ENCODE measurements around the gene CDAN1. TPM values are rescaled to one million over a fixed set of nuclear protein-coding genes. Genes with fewer than 3 reads are reported as not detected.

CDAN1 gene
- total and polyA plus RNA-seq, 2 of the 4 experiments (the other 2 are of a cell fraction) = 4.7 to 5.6 TPM

DNA sequence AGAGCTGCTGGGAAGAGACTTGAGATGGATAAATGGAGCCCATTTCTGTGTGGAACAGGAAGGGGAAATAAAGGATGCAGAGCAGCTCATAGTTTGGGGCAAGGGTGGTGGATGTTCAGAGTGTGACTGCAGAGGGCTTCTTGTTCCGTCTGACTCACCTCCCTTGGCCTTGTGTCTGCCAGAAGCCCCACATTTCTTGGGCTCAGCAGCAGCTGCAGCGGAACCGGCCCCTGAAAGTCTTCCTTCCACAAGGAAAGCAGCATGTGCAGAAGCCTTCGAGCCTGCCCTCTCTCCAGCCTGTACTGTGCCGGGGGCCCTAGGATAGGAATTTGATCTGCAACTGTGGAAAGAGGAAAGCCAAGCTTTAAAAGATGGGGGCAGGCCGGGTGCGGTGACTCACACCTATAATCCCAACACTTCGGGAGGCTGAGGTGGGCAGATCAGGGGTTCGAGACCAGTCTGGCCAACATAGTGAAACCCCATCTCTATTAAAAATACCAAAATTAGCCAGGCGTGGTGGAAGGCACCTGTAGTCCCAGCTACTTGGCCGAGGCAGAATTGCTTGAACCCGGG lies 11.5 kb downstream of the CDAN1 start:
- intact Hi-C loops (cut with micrococcal nuclease) = no loop called here
- TF ChIP-seq MXI1 (IDR thresholded peaks at IDR 0.05; ENCODE audit: borderline replicate concordance, low read depth, low read length) (no peak), NFE2L2 (IDR thresholded peaks at IDR 0.05; ENCODE audit: low read depth, low read length) (no peak), BHLHE40 (IDR thresholded peaks at IDR 0.05; ENCODE audit: low read depth, low read length) (no peak), RFX5 (IDR thresholded peaks at IDR 0.05; ENCODE audit: low read depth, low read length) (no peak), RAD21 (IDR thresholded peaks at IDR 0.05; ENCODE audit: low read length) (no peak), MAFK (IDR thresholded peaks at IDR 0.05; ENCODE audit: low read depth, low read length) (no peak)
- TF ChIP-seq, protein P1, sequence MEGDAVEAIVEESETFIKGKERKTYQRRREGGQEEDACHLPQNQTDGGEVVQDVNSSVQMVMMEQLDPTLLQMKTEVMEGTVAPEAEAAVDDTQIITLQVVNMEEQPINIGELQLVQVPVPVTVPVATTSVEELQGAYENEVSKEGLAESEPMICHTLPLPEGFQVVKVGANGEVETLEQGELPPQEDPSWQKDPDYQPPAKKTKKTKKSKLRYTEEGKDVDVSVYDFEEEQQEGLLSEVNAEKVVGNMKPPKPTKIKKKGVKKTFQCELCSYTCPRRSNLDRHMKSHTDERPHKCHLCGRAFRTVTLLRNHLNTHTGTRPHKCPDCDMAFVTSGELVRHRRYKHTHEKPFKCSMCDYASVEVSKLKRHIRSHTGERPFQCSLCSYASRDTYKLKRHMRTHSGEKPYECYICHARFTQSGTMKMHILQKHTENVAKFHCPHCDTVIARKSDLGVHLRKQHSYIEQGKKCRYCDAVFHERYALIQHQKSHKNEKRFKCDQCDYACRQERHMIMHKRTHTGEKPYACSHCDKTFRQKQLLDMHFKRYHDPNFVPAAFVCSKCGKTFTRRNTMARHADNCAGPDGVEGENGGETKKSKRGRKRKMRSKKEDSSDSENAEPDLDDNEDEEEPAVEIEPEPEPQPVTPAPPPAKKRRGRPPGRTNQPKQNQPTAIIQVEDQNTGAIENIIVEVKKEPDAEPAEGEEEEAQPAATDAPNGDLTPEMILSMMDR (conservative IDR thresholded peaks at IDR 0.05; ENCODE audit: low read depth, low read length) = no peak
- no peak overlapping the region for H2BK20ac ChIP-seq (ENCODE audit: low read depth, low read length)
- no peaks in the 10 kb centered on the region; the same call in 1 of the 2 replicates for H4K20me1 ChIP-seq (ENCODE audit: insufficient read depth, low read length)
- DNase-seq (no peak), ATAC-seq (ENCODE audit: low read depth) (no peak; the same call in 1 of the 2 replicates)
- H3K4me2 ChIP-seq (ENCODE audit: low read depth, low read length) = no peak overlapping the region
- in situ Hi-C loops (cut with MboI; ENCODE audit: low sequenced_read_pairs) = no loop called here
- H2BK120ac ChIP-seq (ENCODE audit: low read depth, low read length) = no peak overlapping the region
- H3K9me3 ChIP-seq (ENCODE audit: control insufficient read depth, insufficient read depth, low read length) = no peaks in the 10 kb centered on the region
- no peak overlapping the region for H2BK5ac ChIP-seq (ENCODE audit: low read depth, low read length, poor library complexity, severe bottlenecking)
- no peak overlapping the region for H2AFZ ChIP-seq (replicated peaks; ENCODE audit: low read length, poor library complexity)
- H4K5ac ChIP-seq (ENCODE audit: low read depth, low read length) = no peak overlapping the region
- no peak overlapping the region for H3K27ac ChIP-seq (ENCODE audit: insufficient read depth, low read length)
- no peak overlapping the region for H3K9ac ChIP-seq (ENCODE audit: low read depth, low read length)
- H3K9me1 ChIP-seq (ENCODE audit: insufficient read depth, low read length) = no peaks in the 10 kb centered on the region
- ChIA-PET CTCF (no interaction called here), POLR2A (ENCODE audit: unreplicated experiment) (no interaction called here)
- H3K79me1 ChIP-seq (ENCODE audit: low read depth in 1 of 2, low read length in 2 of 2) = peaks cover 0 to 9% of the 10 kb centered on the region in 2 experiments; a peak in 1 of 4 replicates
- H4K91ac ChIP-seq (ENCODE audit: insufficient read depth, low read depth, low read length) = no peak overlapping the region
- no peak overlapping the region for H3K23ac ChIP-seq (ENCODE audit: low read depth, low read length)
- no peak overlapping the region for H3K18ac ChIP-seq (ENCODE audit: low read depth, low read length)
- H2AK9ac ChIP-seq (replicated peaks; ENCODE audit: low read depth, low read length, poor library complexity) = no peak overlapping the region
- 100% methylated on average over 2 of the region's 12 CpGs; no CpG with 5 or more reads in 1 of the 2 experiments for WGBS, 2 experiments (ENCODE audit: extremely low coverage in 2 of 2, insufficient read length in 1 of 2)
- H3K4me3 ChIP-seq (ENCODE audit: insufficient read depth, low read depth, low read length) = no peak overlapping the region
- H3K56ac ChIP-seq (ENCODE audit: extremely low read depth, insufficient read depth, low read length) = no peak overlapping the region
- H2AK5ac ChIP-seq (ENCODE audit: low read depth, low read length) = no peak overlapping the region
- H2BK15ac ChIP-seq (ENCODE audit: low read depth, low read length) = no peak overlapping the region
- H4K8ac ChIP-seq (ENCODE audit: low read depth in 2 of 2, low read length in 2 of 2) = no peak overlapping the region
- BruUV-seq (replicated peaks) = no TSS peak
- dilution Hi-C loops (cut with HindIII; ENCODE audit: low sequenced_read_pairs, unreplicated experiment) = no loop called here
- H3K14ac ChIP-seq (replicated peaks; ENCODE audit: low read depth, low read length) = no peak overlapping the region
- no peaks in the 10 kb centered on the region for H3K4me1 ChIP-seq (ENCODE audit: control insufficient read depth, insufficient read depth, low read length)
- H3K36me3 ChIP-seq (ENCODE audit: control insufficient read depth, insufficient read depth, low read length) = peaks cover 66% of the 10 kb centered on the region
- no peaks in the 10 kb centered on the region for H3K27me3 ChIP-seq (ENCODE audit: control insufficient read depth, insufficient read depth, low read length)
- no peak overlapping the region for H3K4ac ChIP-seq (ENCODE audit: low read depth, low read length)

All from IMR-90 (cell line).